IPS-18a (cell line): Measurements from ENCODE around the gene CREB3L1.

ENCODE experiments used
- H3K27ac ChIP-seq: one replicate; pipeline ENCODE4 v1.5.1; 2013; ENCODE audit warnings: low read length
- H3K27me3 ChIP-seq: one replicate; pipeline ENCODE4 v1.6.1; 2013; ENCODE audit warnings: mild to moderate bottlenecking, low read length; ENCODE audit not compliant: control insufficient read depth, insufficient read depth
- H3K36me3 ChIP-seq: one replicate; pipeline ENCODE4 v1.6.1; 2013; ENCODE audit warnings: low read depth, low read length; ENCODE audit not compliant: control insufficient read depth
- H3K4me1 ChIP-seq: one replicate; pipeline ENCODE4 v1.6.1; 2013; ENCODE audit warnings: low read depth, low read length; ENCODE audit not compliant: control insufficient read depth
- H3K4me3 ChIP-seq: one replicate; pipeline ENCODE4 v1.5.1; 2013; ENCODE audit warnings: low read length
- H3K9ac ChIP-seq: one replicate; pipeline ENCODE4 v1.6.1; 2013; ENCODE audit warnings: mild to moderate bottlenecking, low read length, moderate library complexity
- H3K9me3 ChIP-seq: one replicate; pipeline ENCODE4 v1.6.1; 2013; ENCODE audit warnings: low read depth, low read length; ENCODE audit not compliant: control insufficient read depth

Gene CREB3L1

DNA sequence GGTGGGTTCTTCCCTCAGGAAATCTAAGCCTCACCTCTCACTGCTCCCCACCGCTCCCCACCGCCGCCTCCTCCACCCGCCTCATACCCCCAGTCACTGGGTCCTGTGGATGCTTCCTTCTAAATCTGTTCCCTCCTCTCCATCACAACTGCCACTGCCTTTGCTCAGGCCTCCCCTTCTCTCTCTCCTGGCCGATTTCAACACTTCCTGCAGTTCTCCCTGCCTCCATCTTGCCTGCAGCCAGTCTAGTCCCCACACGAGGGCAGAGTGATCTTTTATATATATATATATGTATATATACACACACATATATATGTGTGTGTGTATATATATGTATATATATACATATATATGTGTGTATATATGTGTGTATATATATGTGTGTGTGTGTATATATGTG lies 27.8 kb downstream of the CREB3L1 start:
- no peak overlapping the region for H3K4me3 ChIP-seq
- no peak overlapping the region for H3K27ac ChIP-seq
- H3K36me3 ChIP-seq = no peaks in the 10 kb centered on the region
- H3K9me3 ChIP-seq = no peaks in the 10 kb centered on the region
- H3K4me1 ChIP-seq = peaks cover 15% of the 10 kb centered on the region
- H3K9ac ChIP-seq = no peak overlapping the region
- no peaks in the 10 kb centered on the region for H3K27me3 ChIP-seq

DNA sequence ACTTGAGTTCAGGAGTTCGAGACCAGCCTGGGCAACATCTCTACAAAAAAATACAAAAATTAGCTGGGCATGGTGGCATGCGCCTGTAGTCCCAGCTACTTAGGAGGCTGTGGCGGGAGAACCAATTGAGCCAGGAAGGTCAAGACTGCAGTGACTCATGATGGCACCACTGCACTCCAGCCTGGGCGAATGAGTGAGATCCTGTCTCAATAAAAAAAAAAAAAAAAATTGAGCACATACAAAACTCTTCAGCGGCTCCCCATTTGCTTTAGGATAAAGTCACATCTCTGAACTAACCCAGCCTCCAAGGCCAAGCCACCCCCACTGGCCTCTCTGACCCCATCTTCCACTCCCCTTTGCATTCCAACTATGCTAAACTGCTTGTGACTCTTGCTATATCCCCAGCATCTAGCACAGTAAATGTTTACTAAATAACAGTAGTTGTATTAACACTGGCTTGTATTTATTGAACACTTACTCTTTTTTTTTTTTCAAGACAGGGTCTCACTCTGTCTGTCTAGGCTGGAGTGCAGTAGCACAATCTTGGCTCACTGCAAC lies 28.9 kb downstream of the CREB3L1 start:
- H3K9ac ChIP-seq = no peak overlapping the region
- H3K4me3 ChIP-seq = no peak overlapping the region
- H3K36me3 ChIP-seq = no peaks in the 10 kb centered on the region
- peaks cover 15% of the 10 kb centered on the region for H3K4me1 ChIP-seq
- H3K27ac ChIP-seq = no peak overlapping the region
- H3K27me3 ChIP-seq = no peaks in the 10 kb centered on the region
- no peaks in the 10 kb centered on the region for H3K9me3 ChIP-seq

DNA sequence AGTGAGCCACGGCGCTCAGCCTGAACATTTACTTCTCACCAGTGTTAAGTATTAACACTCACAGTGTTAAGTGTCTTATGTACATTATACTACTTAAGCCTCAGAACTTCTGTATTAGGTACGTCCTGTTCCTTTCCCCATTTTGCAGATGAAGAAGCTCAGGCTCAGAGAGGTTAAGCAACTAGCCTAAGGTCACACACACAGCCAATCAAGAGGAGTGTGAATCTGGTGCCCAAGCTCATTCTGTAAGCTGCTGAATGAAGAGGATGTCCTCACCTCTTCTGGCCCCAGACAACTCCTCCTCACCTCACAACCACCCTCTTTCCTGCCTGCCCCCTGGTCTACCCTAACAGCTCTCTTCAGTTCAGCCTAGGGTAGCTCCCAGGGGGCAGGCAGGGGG lies 29.9 kb downstream of the CREB3L1 start:
- Histone ChIP-seq H3K27me3 (no peaks in the 10 kb centered on the region), H3K4me3 (no peak overlapping the region), H3K9me3 (no peaks in the 10 kb centered on the region), H3K27ac (no peak overlapping the region), H3K9ac (no peak overlapping the region), H3K4me1 (peaks cover 15% of the 10 kb centered on the region), H3K36me3 (no peaks in the 10 kb centered on the region)

DNA sequence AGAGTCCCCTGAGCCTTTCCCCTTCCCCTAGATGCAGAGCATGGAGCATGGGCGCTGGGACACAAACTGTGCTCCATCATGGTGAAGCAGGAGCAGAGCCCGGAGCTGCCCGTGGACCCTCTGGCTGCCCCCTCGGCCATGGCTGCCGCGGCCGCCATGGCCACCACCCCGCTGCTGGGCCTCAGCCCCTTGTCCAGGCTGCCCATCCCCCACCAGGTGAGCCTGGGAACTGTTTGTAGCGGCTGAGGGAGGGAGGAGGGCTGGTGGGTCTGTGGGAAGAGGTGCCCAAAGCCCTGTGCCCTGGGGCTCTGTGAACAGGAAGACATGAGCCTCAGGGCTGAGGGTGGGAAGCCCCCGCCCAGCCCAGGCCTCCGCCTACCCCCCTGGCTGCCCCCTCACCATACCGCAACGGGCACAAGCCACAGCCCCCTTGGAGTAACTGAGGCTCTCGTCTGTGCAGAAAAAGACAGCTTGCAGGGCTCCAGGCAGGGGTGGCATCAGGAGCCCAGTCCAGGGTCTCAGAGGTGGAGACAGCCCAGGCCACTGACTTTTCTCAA lies 30.4 kb downstream of the CREB3L1 start:
- Histone ChIP-seq H3K36me3 (no peaks in the 10 kb centered on the region), H3K27me3 (no peaks in the 10 kb centered on the region), H3K9ac (no peak overlapping the region), H3K9me3 (no peaks in the 10 kb centered on the region), H3K4me3 (no peak overlapping the region), H3K4me1 (peaks cover 15% of the 10 kb centered on the region), H3K27ac (no peak overlapping the region)

DNA sequence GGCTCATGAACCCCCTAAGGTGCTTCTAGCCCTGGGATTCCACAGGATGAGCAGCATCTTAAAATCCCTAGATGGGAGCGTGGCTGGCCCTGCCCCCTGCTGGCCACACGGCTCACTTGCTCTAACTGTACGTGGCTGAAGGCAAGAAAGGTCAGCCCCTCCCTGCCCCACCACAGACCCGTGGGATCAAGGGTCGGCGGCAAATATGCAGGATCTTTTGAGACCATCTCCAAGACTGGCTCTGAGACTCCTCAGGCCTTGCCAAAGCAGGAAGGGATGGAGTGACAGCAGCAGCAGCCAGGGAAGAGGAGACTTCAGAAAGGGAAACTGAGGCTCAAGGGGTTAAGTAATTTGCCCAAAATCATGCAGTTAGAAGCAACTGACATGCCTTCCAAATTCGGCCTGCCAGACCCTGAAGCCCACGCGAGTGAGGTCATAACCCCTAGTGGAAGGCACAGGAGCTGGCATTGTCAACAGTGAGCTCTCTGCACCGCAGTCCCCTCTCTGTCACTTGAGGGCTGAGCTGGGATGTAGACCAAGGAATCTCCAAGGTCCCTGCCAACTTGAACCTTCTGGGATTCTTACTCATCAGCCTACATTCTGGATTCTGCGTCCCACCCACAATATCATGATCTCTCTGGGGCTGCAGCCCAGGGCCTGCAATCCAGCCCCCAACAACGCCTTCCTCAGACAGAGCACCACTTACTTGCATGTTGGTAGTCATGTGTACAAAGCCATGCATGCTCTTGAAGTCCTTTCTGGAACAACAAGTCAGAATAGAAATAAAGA lies 31.4 kb downstream of the CREB3L1 start:
- no peaks in the 10 kb centered on the region for H3K9me3 ChIP-seq
- no peak overlapping the region for H3K4me3 ChIP-seq
- no peak overlapping the region for H3K9ac ChIP-seq
- H3K4me1 ChIP-seq = peaks cover 15% of the 10 kb centered on the region
- H3K27me3 ChIP-seq = no peaks in the 10 kb centered on the region
- no peak overlapping the region for H3K27ac ChIP-seq
- no peaks in the 10 kb centered on the region for H3K36me3 ChIP-seq

- Histone ChIP-seq H3K9me3 (no peaks in the 10 kb centered on the region), H3K36me3 (no peaks in the 10 kb centered on the region), H3K9ac (no peak overlapping the region), H3K27ac (no peak overlapping the region), H3K4me1 (peaks cover 15% of the 10 kb centered on the region), H3K4me3 (no peak overlapping the region), H3K27me3 (no peaks in the 10 kb centered on the region)
These were observed 32.4 kb downstream of the CREB3L1 start for GRCh38 chr11:46309814-46310259.

GRCh38 chr11:46315033-46315738 lies 37.7 kb downstream of the CREB3L1 start:
- H3K36me3 ChIP-seq = no peaks in the 10 kb centered on the region
- H3K27ac ChIP-seq = no peak overlapping the region
- no peaks in the 10 kb centered on the region for H3K9me3 ChIP-seq
- H3K27me3 ChIP-seq = no peaks in the 10 kb centered on the region
- no peak overlapping the region for H3K4me3 ChIP-seq
- no peak overlapping the region for H3K9ac ChIP-seq
- H3K4me1 ChIP-seq = no peaks in the 10 kb centered on the region

- H3K36me3 ChIP-seq = no peaks in the 10 kb centered on the region
- no peak overlapping the region for H3K27ac ChIP-seq
- no peaks in the 10 kb centered on the region for H3K27me3 ChIP-seq
- no peak overlapping the region for H3K9ac ChIP-seq
- no peaks in the 10 kb centered on the region for H3K9me3 ChIP-seq
- H3K4me1 ChIP-seq = no peaks in the 10 kb centered on the region
- H3K4me3 ChIP-seq = no peak overlapping the region
These were observed 38.5 kb downstream of the CREB3L1 start for GRCh38 chr11:46315783-46316563.

DNA sequence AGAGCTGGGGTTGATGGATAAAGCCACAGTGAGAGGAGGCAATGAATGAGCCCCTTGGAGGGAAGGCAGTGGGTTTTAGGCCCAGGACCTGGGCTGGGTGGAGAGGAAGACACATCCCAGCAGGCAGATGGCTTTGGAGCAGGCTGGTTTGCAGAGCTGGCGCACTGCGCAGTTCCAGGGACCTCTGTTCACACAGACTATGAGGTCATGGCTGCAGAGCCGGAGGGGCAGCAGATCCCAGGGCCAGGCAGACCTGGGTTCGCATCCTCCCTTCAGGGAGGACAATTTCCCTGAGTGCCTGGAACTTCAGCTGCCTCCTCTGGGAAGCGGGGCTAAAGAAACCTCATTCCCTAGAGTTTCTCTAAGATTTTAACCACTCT lies 41.6 kb downstream of the CREB3L1 start:
- H3K4me1 ChIP-seq = no peaks in the 10 kb centered on the region
- H3K36me3 ChIP-seq = no peaks in the 10 kb centered on the region
- no peak overlapping the region for H3K27ac ChIP-seq
- H3K4me3 ChIP-seq = no peak overlapping the region
- H3K9me3 ChIP-seq = no peaks in the 10 kb centered on the region
- H3K9ac ChIP-seq = no peak overlapping the region
- no peaks in the 10 kb centered on the region for H3K27me3 ChIP-seq

DNA sequence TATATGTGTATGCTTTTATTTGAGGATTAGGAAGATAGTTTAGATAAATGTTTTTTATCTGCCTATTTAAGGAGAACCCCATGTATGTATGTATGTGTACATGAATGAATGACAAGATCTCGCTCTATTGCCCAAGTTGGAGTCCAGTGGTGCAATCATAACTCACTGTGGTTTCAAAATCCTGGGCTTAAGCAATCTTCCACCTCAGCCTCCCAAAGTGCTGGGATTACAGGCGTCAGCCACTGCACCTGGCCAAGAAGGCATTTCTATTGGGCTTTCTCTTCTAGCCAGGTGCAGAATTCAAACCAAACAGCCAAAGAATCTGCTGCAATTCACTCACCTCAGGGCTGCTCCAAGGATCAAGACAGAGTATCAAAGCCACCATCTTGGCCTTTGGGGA lies 44.3 kb downstream of the CREB3L1 start:
- Histone ChIP-seq H3K36me3 (no peaks in the 10 kb centered on the region), H3K4me3 (no peak overlapping the region)

GRCh38 chr11:46322759-46323158 lies 45.3 kb downstream of the CREB3L1 start:
- Histone ChIP-seq H3K4me3 (no peak overlapping the region), H3K9ac (no peak overlapping the region), H3K9me3 (no peaks in the 10 kb centered on the region), H3K4me1 (no peaks in the 10 kb centered on the region), H3K36me3 (no peaks in the 10 kb centered on the region), H3K27ac (no peak overlapping the region), H3K27me3 (no peaks in the 10 kb centered on the region)

More for the DNA sequence above, 44.3 kb downstream of the CREB3L1 start:
- H3K9ac ChIP-seq = no peak overlapping the region
- no peaks in the 10 kb centered on the region for H3K4me1 ChIP-seq
- no peaks in the 10 kb centered on the region for H3K27me3 ChIP-seq
- no peak overlapping the region for H3K27ac ChIP-seq
- H3K9me3 ChIP-seq = no peaks in the 10 kb centered on the region
